IMR-90 (cell line): ENCODE data around the gene KCTD10.

Experiments
- CHD1 ChIP-seq: IDR thresholded peaks from 2 replicates; pipeline ENCODE4 v1.6.1; 2012; ENCODE audit warnings: low read depth, low read length, improper control_type of control experiment
- MAFK ChIP-seq: IDR thresholded peaks from 2 replicates; pipeline ENCODE4 v1.6.1; 2012; ENCODE audit warnings: low read depth, low read length, improper control_type of control experiment
- MAZ ChIP-seq: IDR thresholded peaks from 2 replicates; pipeline ENCODE4 v1.6.1; 2012; ENCODE audit warnings: low read depth, mild to moderate bottlenecking, low read length, improper control_type of control experiment, moderate library complexity, borderline replicate concordance
- NFE2L2 ChIP-seq: fragments of 150-350 bp; IDR thresholded peaks from 2 replicates; pipeline ENCODE4 v1.6.1; 2016; ENCODE audit warnings: low read depth, mild to moderate bottlenecking, low read length
- POLR2A ChIP-seq: IDR thresholded peaks from 2 replicates; pipeline ENCODE4 v1.6.1; 2012; ENCODE audit warnings: mild to moderate bottlenecking, low read depth, low read length
- RAD21 ChIP-seq: IDR thresholded peaks from 2 replicates; pipeline ENCODE4 v1.6.1; 2012; ENCODE audit warnings: low read length, improper control_type of control experiment
- TF ChIP-seq, protein P1 (sequence below): conservative IDR thresholded peaks from 2 replicates; pipeline ENCODE4 v1.5.1; 2012; ENCODE audit warnings: mild to moderate bottlenecking, low read depth, low read length, improper control_type of control experiment
- TF ChIP-seq, protein P2 (sequence below): fragments of 150-350 bp; IDR thresholded peaks from 2 replicates; pipeline ENCODE4 v1.6.1; 2017; ENCODE audit warnings: mild to moderate bottlenecking, antibody characterized with exemption, low read length, low read depth

DNA sequence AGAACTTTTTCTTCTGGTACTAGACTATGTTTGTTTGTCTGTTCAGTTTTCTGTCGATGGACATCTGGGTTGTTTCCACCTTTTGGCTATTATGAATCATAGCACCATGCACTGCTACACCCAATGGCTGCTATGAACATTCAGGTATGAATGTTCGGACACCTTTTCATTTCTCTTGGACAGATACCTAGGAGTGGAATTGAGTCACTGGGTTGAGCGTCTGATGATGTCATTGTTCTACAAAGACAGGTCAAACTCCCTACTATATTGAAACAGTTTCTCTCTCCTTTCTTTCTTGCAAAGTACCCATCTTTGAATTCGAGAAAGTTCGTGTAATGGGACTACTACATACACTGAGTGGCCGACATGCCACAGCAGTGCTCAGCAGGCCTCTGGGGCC, 44.7 kb downstream of the KCTD10 start:
- TF ChIP-seq, protein P1, sequence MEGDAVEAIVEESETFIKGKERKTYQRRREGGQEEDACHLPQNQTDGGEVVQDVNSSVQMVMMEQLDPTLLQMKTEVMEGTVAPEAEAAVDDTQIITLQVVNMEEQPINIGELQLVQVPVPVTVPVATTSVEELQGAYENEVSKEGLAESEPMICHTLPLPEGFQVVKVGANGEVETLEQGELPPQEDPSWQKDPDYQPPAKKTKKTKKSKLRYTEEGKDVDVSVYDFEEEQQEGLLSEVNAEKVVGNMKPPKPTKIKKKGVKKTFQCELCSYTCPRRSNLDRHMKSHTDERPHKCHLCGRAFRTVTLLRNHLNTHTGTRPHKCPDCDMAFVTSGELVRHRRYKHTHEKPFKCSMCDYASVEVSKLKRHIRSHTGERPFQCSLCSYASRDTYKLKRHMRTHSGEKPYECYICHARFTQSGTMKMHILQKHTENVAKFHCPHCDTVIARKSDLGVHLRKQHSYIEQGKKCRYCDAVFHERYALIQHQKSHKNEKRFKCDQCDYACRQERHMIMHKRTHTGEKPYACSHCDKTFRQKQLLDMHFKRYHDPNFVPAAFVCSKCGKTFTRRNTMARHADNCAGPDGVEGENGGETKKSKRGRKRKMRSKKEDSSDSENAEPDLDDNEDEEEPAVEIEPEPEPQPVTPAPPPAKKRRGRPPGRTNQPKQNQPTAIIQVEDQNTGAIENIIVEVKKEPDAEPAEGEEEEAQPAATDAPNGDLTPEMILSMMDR, result no peak
- TF ChIP-seq RAD21 (no peak), POLR2A (no peak), CHD1 (no peak), MAFK (no peak), NFE2L2 (no peak), MAZ (no peak)
- TF ChIP-seq, protein P2, sequence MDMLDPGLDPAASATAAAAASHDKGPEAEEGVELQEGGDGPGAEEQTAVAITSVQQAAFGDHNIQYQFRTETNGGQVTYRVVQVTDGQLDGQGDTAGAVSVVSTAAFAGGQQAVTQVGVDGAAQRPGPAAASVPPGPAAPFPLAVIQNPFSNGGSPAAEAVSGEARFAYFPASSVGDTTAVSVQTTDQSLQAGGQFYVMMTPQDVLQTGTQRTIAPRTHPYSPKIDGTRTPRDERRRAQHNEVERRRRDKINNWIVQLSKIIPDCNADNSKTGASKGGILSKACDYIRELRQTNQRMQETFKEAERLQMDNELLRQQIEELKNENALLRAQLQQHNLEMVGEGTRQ, result no peak
